Activated T-helper 2 cell treated with anti-CD3 and anti-CD28 coated beads, Interferon-gamma antibody, Interleukin-2, Interleukin-4, amounts not matched to agents 10 μg/mL and 5 μg/mL and 100 μg/mL, durations not matched to agents 14 hours and 24 hours and 36 hours (primary cell): ENCODE data around the gene FGD1. TPM values are rescaled to one million over a fixed set of nuclear protein-coding genes. Genes with fewer than 3 reads are reported as not detected.

Experiments
- DNase-seq: peaks from one replicate; pipeline ENCODE4 v3.0.0; 2021; ENCODE audit warnings: low spot score
- H3K27ac Mint-ChIP-seq: one replicate; pipeline ENCODE4 v1.8.0; 2021; ENCODE audit warnings: mixed read lengths
- H3K27me3 Mint-ChIP-seq: one replicate; pipeline ENCODE4 v1.8.0; 2021; ENCODE audit warnings: low read depth, mixed read lengths
- H3K36me3 Mint-ChIP-seq: one replicate; pipeline ENCODE4 v1.8.0; 2021; ENCODE audit warnings: low read depth, mixed read lengths
- H3K4me1 Mint-ChIP-seq: one replicate; pipeline ENCODE4 v1.8.0; 2021; ENCODE audit warnings: low read depth, mixed read lengths
- H3K4me3 Mint-ChIP-seq: one replicate; pipeline ENCODE4 v1.8.0; 2021; ENCODE audit warnings: low read depth, mild to moderate bottlenecking, moderate library complexity, mixed read lengths
- H3K9me3 Mint-ChIP-seq: one replicate; pipeline ENCODE4 v1.8.0; 2021; ENCODE audit warnings: mixed read lengths
- intact Hi-C: fragments of 100-400 bp; cut with micrococcal nuclease; formaldehyde crosslinking; loops from one replicate; pipeline ENCODE4 v1.15.1; 2023
- total RNA-seq: library from RNA; stranded (reverse); gene quantifications from 2 replicates; pipeline ENCODE4 v1.2.3, GENCODE V29; 2022

Gene FGD1
- total RNA-seq, 1 donor from 2014 or later, result 0.11 TPM

- H3K9me3 Mint-ChIP-seq, result no peaks in the 10 kb centered on the region
- H3K27me3 Mint-ChIP-seq, result peaks cover 53% of the 10 kb centered on the region
- no peak overlapping the region for H3K4me3 Mint-ChIP-seq
- intact Hi-C loops, result no loop called here
- H3K36me3 Mint-ChIP-seq, result no peaks in the 10 kb centered on the region
- DNase-seq, result no peak
- H3K4me1 Mint-ChIP-seq, result peaks cover 8% of the 10 kb centered on the region
- no peak overlapping the region for H3K27ac Mint-ChIP-seq
Measured at GRCh38 chrX:54415534-54416350, 80.3 kb downstream of the FGD1 start.

- H3K36me3 Mint-ChIP-seq, result no peaks in the 10 kb centered on the region
- no peaks in the 10 kb centered on the region for H3K9me3 Mint-ChIP-seq
- intact Hi-C loops, result no loop called here
- no peak overlapping the region for H3K27ac Mint-ChIP-seq
- peaks cover 12% of the 10 kb centered on the region for H3K4me1 Mint-ChIP-seq
- H3K4me3 Mint-ChIP-seq, result no peak overlapping the region
- no peak for DNase-seq
- peaks cover 39% of the 10 kb centered on the region for H3K27me3 Mint-ChIP-seq
Measured at GRCh38 chrX:54413753-54414152, 82.3 kb downstream of the FGD1 start.

GRCh38 chrX:54411732-54412131 is 84.3 kb downstream of the FGD1 start:
- intact Hi-C loops, result no loop called here
- DNase-seq, result no peak
- H3K36me3 Mint-ChIP-seq, result no peaks in the 10 kb centered on the region
- H3K27ac Mint-ChIP-seq, result no peak overlapping the region
- H3K9me3 Mint-ChIP-seq, result no peaks in the 10 kb centered on the region
- peaks cover 34% of the 10 kb centered on the region for H3K27me3 Mint-ChIP-seq
- no peak overlapping the region for H3K4me3 Mint-ChIP-seq
- H3K4me1 Mint-ChIP-seq, result peaks cover 12% of the 10 kb centered on the region

- no peak overlapping the region for H3K27ac Mint-ChIP-seq
- H3K27me3 Mint-ChIP-seq, result peaks cover 30% of the 10 kb centered on the region
- H3K4me3 Mint-ChIP-seq, result no peak overlapping the region
- H3K9me3 Mint-ChIP-seq, result no peaks in the 10 kb centered on the region
- intact Hi-C loops, result no loop called here
- DNase-seq, result no peak
- no peaks in the 10 kb centered on the region for H3K36me3 Mint-ChIP-seq
- peaks cover 4% of the 10 kb centered on the region for H3K4me1 Mint-ChIP-seq
Measured at GRCh38 chrX:54407266-54407665, 88.8 kb downstream of the FGD1 start.

DNA sequence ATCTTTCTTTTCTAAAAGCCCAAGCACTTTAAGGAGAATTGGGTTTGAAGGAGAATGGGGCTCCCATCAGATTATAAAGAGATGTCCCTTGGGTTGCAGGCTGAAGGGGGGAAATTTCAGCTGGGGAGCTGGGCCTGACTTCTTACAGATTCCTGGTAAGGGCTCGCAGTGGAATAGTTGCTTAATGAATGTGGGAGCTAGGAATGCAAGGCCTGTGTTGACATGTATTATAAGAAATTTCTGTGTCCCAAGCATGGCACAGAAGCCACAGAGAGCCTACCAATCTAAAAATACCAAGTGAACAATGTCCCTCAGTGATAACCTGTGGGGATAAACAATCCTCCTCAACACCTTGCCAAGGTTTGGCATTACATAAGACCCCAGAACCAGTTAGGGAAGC is 98.9 kb downstream of the FGD1 start:
- Mint-ChIP-seq H3K36me3 (no peaks in the 10 kb centered on the region), H3K27me3 (peaks cover 4% of the 10 kb centered on the region), H3K4me1 (no peaks in the 10 kb centered on the region), H3K9me3 (no peaks in the 10 kb centered on the region), H3K4me3 (no peak overlapping the region), H3K27ac (no peak overlapping the region)
- intact Hi-C loops, result no loop called here
- no peak for DNase-seq

Other genes with a start within 250 kb of the FGD1 start
- gene WNK3, start 138.2 kb downstream of the FGD1 start, total RNA-seq, result 0.05 TPM in 2 replicates
- gene TSR2, start 55.8 kb downstream of the FGD1 start, total RNA-seq, result 36.8 and 37.7 TPM in 2 replicates
- gene GNL3L, start 34.0 kb upstream of the FGD1 start, total RNA-seq, result 63.6 and 64.5 TPM in 2 replicates